Tongue (tissue), 2 donors: ENCODE measurements around the gene VPS35L. TPM values are rescaled to one million over a fixed set of nuclear protein-coding genes. Genes with fewer than 3 reads are reported as not detected.
"Not testable (repeated sequence)": the region's sequence is repeated elsewhere in the genome, so short reads cannot be mapped to it uniquely, and the experiment has no call there.

Experiments
- DNase-seq: peaks from one replicate; pipeline ENCODE4 v3.0.0-alpha.2; 2015
- total RNA-seq: library from RNA; depleted of rRNA; stranded (reverse); fragments of >200 nt; gene quantifications from one replicate; pipeline ENCODE4 v1.2.3, GENCODE V29; 2014

The VPS35L gene
- total RNA-seq, 1 donor from 2014 or later = 30.0 TPM

DNA sequence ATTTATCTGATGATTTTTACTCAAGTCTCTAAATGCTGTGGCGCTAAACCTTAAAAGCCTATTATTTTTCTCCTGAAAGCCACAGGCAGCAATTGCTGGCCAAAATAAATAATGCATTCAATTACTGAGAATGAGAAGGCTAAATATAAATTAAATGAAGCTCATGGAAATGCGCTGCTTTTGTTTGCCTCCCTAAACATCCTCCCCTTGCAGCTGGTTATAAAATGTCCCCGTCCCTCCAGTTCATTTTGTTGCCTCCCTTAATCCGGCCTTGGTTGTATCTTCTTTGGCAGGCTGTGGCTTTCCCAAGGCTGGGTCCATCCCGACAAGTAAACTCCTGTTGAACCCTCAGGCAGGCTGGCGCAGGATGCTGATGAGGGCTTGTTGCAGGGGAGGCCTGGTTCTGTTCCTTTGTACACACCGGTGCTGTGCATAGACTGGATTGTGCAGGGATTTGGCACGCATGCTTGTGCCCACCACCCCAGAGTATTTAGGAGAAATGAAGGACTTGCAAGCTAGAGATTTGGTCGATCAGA lies 99.8 kb downstream of the VPS35L start:
- DNase-seq = no peak

DNA sequence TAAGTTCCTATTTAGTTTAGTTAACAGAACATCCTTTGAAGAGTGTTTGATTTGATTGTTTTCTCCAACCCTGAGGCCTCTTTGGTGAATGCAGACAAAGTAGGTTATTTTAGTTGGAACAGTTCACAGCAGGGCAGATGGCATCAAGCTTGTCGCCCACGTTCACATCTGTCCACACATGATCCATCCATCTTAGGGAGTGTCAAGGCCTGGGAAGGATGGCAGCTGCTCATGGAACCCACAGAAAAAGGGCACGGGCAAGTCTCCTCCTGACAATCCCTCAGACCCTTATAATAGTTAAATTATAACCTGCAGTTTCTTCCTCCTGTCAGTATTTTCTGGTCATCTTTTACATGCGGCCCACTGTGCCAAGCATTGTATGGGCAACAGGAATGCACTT lies 102.3 kb downstream of the VPS35L start:
- no peak for DNase-seq

DNA sequence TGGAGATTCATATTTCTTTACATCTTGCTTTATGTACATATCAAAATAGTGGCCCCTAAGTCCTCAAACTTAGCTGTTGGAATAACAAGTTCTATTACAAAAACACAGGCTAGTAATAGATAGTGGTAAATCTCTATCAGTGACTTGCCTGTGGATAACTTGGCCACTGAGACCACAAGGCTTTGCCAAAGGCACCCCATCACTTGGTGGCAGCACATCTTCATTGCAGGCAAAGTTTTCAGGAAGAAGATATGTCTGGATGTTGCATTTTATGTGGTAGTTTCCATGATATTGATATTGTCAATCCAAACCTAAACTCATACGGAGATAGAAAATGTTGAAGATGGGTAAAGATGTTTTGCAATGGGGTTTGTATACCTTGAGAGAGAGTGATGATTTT lies 104.1 kb downstream of the VPS35L start:
- no peak for DNase-seq

DNA sequence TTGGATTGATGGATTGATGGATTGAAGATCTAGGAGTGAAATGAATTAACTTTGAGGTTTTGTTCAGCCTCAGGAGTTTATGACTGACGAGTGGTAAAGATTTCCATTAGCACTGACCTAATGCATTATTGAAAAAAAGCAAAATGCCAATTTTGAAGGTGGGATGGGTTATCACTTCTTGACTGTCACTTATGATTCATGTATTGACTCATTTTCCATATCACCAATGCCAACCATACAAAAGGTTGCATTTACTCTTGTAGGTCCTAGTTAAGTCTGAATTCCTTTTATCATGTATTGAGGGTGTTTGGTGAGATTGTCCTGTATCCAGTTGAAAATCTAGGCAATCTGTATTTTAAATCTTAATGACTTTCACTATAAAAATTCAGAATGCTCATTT lies 104.9 kb downstream of the VPS35L start:
- DNase-seq = no peak

DNA sequence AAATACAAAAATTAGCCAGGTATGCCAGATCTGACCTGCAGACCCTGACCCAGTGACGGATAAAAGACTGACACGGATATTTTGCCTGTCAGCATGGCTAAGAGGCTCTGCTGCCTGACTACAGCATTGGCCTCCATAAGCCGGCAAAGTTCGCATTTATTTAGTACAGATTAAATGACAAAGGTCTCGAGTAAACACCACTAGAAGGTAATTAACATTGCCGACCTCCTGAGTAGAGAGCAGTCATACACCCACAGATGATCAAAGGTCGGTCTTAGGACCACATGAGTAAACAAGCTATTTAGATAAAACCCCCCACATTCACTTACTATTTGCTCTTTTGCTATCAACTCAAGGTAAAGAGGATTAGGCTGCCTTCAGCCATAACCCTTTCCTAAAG lies 106.8 kb downstream of the VPS35L start:
- DNase-seq = no peak

DNA sequence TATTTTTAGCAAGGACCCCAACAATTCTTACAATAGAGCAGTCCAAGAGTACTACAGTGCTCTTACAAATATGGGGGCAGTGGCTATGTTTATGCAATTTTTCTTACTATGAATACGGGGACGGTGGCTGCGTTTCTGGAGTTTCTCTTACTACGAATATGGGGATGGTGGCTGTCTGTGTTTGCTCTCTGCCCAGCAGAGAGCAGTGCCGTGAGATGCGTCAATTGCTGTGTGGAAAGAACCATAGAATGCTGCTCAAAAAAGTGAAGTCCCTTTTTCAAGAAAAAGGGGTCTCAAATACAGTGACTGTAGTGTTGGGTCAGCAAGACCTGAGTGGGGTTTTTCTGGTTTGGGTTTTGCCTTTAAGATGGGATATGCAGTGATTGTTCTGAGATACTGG lies 108.7 kb downstream of the VPS35L start:
- no peak for DNase-seq

DNA sequence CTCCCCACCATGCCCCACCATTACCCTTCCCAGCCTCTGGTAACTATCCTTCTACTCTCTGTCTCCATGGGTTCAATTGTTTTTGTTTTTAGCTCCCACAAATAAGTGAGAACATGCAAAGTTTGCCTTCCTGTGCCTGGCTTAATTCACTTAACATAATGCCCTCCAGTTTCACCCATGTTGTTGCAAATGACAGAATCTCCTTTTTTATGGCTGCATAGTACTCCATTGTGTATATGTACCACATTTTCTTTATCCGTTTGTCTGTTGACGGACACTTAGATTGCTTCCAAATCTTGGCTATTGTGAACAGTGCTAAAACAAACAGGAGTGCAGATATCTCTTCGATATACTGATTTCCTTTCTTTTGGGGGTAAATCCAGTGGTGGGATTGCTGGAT lies 109.8 kb downstream of the VPS35L start:
- not testable (repeated sequence) for DNase-seq

DNA sequence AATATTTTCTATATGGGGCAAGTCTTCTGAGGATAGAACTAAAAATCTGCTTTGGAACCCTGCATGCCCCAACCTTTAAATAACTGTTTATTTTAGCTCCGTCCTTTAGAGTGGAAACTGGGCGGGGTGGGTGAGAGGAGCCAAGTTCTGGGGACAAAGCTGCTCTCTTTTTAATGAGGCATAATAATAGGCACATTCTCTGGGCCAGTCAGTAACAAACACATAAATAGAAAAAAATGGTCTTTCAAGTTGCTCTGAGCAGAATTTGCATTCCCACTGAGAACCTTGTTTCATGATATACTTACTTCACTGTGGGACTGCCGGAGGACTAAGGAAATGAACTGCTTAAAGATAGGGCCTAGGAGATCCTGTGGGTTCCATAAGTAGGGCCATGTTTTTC lies 111.0 kb downstream of the VPS35L start:
- no peak for DNase-seq

DNA sequence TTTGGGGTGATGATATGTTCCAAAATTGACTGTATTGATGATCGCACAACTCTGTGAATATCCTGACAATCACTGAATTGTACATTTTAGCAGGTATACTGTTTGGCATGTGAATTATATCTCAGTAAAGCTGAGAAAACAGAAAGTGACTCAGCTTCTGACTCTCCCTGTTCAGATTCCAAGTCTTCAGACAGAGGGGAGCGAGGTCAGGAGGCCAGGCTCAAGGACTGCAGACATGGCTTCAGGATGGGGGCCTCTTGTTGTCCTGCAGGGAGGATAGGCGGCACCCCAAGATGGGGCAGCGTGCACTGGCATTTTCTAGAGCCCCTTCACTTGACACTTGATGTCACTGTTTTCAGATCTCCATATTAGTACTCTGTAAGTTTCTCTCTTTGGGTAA lies 116.9 kb downstream of the VPS35L start:
- no peak for DNase-seq

DNA sequence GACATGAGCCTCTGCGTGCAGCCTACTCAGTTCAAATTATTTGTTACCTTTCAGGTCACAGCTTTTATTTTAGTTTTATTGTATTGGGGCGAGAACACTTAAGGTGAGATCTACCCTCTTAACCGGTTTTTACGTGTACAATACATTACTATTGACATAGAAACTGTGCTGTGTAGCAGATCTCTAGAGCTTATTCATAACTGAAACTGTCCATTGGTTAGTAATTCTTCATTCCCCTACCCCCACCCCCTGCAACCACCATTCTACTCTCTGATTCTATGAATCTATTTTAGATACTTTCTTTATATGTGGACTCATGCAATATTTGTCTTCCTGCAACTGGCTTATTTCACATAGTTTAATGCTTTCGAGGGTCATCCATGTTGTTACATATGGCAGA lies 119.0 kb downstream of the VPS35L start:
- no peak for DNase-seq

DNA sequence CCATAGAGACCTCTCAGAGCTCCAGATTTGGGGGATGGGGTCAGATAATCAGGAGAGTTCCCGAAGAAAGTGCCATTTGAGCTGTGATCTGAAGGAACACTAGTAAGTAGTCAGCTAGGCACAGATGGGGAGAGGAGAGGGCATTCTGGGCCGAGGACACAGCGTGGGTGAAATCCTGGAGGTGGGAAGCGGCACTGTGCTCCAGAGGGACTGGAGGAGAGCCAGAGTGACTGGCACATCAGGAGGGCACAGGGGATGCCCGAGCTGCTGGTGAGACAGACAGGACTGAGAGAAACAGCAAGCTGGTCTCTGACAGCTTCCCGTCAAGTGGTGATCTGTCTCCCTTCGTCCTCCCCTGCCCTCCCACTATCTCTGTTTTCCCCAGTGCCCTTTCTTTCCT lies 121.9 kb downstream of the VPS35L start:
- DNase-seq = no peak

DNA sequence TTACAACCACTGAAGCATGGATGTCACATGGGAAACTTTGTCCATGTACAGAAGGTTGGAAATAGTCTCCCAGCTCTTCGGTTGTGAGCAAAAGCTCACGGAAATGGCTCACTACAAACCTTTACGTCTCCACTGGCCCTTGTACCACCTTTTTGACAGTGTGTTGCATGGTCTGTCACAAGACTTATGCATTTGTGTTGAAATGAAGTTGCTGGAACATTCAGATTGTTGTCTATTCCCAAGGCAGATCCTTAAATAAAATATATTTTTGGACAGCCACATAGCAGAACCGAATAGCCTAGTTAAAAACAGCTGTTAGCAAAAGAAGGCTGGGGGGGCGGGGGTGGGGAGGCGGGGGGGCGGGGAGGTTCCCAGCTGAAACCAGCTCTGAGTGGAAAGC lies 123.3 kb downstream of the VPS35L start:
- DNase-seq = peak; percentile 39

DNA sequence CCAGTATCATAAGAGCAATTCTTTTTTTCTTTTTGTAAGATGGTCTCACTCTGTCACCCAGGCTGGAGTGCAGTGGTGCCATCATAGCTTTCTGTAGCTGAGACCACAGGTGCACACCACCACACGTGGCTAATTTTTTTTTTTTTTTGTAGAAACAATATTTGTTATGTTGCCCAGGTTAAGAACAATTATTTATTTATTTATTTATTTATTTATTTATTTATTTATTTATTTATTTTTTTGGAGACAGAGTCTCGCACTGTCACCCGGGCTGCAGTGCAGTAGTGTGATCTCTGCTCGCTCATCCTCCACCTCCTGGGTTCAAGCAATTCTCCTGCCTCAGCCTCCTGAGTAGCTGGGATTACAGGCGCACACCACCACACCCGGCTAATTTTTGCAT lies 123.8 kb downstream of the VPS35L start:
- not testable (repeated sequence) for DNase-seq

DNA sequence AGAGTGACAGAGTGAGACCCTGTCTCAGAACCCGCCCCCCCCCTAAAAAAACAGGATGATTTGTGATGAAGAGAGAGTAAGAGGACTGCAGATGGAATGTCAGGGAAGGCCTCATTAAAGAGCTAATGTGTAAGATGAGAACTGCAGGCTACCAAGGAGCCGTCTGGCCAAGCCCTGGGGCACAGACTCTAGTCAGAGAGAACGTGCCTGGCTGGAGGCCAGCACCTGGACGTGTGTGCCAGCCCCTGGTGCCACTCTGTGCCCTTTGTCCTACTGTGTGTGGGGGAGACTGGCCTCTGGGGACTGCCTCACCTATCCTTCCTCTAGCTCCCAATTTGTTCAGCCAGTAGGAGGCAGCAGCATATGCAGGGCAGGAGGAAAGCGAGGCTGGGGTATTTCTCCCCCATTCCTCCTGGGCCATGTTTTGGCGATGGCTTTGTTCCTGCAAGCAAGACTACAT lies 125.4 kb downstream of the VPS35L start:
- DNase-seq = no peak

DNA sequence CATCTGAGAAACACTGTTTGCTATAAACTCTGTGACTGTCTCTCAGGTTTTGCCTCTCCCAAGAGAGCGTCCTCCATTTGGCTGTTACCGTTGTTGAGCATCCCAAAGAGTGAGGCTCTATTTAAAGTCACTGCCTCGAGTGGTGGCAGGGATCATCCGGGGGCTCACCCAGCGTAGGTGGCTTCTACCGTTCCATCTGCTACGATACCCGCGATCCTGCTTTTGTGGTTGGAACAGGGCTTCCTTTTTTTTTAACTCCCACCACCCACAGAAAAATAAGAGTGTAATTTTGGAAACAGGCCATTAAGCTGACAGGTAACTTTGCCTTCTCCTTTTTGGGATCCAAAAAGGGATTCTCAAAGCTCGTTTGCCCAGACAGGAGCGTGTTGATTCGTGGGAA lies 126.1 kb downstream of the VPS35L start:
- DNase-seq = no peak

DNA sequence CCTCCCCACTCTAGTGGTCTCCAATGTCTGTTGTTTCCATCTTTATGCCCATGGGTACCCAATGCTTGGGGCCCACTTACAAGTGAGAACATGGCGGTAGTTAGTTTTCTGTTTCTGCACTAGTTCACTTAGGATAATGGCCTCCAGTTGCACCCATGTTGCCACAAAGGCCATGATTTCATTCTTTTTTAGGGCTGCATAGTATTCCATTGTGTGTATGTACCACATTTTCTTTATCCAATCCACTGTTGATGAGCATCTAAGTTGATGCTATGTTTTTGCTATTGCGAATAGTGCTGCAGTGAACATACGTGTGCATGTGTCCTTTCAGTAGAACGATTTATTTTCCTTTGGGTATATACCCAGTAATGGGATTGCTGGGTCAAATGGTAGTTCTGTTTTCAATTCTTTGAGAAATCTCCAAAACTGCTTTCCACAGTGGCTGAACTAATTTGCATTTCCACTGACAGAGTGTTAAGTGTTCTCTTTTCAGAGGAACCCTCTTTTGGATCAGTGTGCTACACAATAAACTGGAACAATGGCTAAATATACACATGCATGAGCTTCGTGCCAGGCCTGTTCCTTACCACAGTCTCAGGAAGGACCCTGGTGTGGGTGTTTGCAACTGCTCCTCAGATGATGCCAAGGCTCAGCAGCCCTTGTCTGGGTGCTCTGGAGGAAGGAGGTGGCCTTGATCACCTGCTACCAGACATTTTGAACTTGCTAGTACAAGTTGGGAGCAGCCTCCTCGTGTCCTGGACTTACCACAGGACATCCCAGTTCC lies 128.1 kb downstream of the VPS35L start:
- DNase-seq = no peak

DNA sequence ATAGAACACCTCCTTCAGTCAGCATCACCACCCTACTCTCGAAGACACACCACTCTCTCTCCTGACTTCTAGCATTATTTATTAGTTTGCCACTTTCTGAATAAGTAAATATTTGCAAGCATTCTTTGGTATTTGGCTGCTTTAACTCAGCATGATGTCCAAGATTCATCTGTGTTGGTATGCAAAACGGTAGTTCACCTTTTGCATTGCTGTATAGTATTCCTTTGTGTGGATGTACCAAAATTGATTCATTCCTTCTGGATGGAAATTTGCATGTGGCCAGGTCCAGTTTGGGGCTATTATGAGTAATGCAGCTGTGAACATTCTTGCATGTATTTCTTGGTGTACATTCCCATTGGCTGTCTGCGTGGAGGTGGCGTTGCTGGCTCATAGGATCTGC lies 129.7 kb downstream of the VPS35L start:
- no peak for DNase-seq

DNA sequence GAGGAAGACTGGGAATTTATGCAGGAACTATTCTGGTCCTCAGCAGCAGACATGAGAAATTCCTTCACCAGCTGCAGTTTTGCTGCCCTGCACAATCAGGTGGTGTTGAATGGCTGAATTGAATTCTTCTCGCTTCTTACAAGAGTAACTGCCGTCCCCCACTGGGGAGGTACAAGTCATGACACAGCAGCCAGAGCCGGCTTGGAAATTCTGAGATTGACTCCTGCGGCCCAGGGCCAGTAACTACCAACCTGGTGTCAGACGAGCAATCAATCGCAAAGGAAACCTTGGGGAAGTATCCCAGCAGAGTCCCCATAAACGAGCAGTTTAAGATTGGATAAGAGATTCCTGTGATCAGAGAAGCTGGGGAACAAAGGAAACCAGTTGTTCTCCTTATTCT lies 131.8 kb downstream of the VPS35L start:
- no peak for DNase-seq

DNA sequence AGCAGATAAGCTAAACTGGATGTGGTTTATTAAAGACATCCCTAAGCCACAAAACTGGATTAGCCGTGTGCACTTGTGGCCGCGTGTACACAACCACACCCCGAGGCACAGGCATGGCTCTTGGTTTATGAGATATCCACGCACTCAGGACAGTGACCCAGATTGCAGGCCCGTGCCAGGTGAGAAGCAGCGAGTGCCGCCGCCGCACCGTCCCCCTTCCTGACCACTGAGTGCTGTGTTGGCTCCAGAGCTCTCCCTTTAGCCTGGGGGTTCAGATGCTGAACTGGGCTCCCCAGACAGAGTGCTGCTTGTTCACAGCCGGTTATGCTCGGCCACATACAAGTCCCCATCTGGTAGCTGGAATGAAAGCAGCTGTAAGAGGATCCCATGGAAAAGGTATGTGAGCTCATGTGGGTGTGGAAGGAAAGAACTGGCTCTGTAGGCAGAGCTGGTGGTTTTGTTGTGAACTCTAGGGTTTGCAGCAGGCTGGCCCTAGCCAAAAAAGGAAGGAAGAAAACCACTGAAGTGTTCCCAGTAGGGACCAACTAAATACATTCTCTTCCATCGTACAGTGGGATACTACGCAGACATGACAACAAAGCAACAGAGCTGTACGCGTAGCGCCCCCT lies 133.0 kb downstream of the VPS35L start:
- DNase-seq = no peak

DNA sequence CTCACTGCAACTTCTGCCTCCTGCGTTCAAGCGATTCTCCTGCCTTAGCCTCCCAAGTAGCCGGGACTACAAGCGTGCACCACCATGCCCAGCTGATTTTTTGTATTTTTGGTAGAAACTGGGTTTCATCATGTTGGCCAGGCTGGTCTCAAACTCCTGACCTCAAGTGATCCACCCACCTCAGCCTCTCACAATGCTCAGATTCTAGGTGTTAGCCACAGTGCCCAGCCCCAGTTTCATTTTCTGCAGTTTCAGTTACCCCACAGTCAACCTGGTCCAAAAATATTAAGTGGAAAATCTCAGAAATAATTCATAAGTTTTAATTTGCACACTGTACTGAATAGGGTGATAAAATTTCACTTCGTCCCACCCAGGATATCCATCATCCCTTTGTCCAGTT lies 133.8 kb downstream of the VPS35L start:
- DNase-seq = no peak

DNA sequence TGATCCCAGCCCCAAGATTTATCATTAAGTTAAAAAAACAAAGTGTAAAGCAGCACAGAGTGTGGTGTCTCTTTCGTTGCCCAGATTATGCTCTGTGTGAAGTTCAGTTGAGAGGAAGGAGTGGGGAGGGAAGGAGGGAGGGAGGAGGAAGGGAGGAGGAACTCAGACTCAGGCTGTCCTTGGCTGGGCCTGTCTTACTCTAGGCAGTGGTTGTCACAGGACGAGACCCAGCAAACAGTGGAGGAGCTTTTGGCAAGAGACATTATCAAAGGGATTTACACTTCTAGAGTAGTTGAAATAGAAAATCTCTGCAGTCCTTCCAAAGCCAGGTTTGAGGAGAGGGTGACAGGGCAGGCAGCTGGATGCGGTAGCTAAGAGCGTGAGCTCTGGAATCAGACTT lies 134.7 kb downstream of the VPS35L start:
- no peak for DNase-seq

DNA sequence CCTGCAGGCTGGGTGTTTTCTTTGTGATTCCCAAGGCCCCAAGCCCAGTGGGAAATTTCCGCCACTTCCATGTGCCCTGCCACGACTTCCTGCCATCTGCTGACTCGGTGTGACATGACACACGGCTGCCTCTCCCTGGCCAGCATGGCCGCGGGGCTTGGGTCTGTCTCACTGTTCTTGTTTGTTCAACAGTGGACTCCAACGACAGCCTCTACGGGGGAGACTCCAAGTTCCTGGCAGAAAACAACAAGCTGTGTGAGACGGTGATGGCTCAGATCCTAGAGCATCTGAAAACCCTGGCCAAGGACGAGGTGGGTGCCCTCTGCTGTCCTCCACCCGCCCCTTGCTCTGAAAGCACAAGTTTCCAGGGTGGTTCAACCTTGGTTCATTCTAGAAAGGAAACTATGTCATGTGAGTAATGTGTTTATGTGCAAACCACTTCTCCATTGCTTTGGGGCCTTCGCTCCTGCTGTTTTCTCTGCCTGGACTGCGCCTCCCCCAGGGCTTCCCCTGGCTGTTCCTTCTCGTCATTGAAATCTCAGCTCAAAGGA lies 135.7 kb downstream of the VPS35L start:
- no peak for DNase-seq

DNA sequence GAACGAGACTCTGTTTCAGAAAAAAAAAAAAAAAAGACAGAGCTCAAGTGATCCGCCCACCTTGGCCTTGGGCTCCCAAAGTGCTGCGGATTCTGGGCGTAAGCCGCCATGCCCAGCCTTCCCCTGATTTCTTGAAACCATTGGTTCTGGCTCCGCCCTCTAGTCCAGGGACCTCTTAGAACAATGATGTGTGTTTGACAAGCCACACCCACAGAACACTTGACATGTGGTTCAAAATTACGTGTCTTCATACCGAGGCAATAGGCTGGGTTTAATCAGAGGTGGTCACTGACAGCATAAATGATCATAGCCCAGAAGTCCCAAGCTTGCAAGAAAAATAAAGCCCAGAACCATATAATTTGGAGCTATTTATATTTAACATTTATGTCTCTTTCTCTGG lies 139.5 kb downstream of the VPS35L start:
- no peak for DNase-seq

DNA sequence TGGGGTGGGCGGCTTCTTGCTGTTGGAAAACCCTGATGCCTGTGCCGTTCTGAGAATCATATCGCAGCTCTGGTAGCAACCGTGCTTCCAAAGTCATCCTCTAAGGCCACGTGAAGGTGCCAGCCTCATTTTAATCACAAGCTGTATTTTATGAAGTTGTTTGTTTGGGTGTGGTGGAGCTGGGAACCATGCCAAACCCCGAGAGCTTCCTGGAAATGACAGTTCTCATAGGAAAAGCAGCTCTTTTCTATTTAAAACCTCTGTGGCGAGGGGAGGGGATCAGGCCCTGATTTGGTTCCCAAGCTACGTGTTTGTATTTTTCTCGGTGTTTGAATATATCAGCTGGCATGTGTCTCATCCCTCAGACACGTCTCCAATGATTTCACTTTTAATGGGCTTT lies 140.8 kb downstream of the VPS35L start:
- peak; percentile 76 for DNase-seq
